OCI-LY7 (cell line): Measurements from ENCODE around the gene PCIF1. TPM values are rescaled to one million over a fixed set of nuclear protein-coding genes. Genes with fewer than 3 reads are reported as not detected.

Source experiments
- BruUV-seq: library from RNA; stranded (reverse); fragments of 400-500 nt; replicated peaks from 2 replicates; lab custom pipeline; 2021; lab: Mats Ljungman, UMichigan
- CTCF ChIA-PET: fragments of 300-600 bp; sonication (Branson Sonifier 250); formaldehyde crosslinking; loops from one replicate; lab custom pipeline; 2022; ENCODE audit warnings: antibody characterized with exemption; ENCODE audit not compliant: unreplicated experiment; lab: Charles Lee
- POLR2A ChIA-PET: fragments of 300-600 bp; sonication (Branson Sonifier 250); formaldehyde crosslinking; loops from one replicate; lab custom pipeline; 2022; ENCODE audit warnings: antibody characterized with exemption; lab: Charles Lee
- DNase-seq: peaks from one replicate; pipeline ENCODE4 v3.0.0-alpha.2; 2015; ENCODE audit warnings: low spot score
- H2AFZ ChIP-seq: fragments of 200-600 bp; sonication (generic), shearing (Covaris generic); 2 replicates; pipeline ENCODE4 v1.6.1; 2014; ENCODE audit warnings: mild to moderate bottlenecking, antibody characterized with exemption, low read length, moderate library complexity
- H3K27ac ChIP-seq: fragments of 200-600 bp; sonication (generic); 2 replicates; pipeline ENCODE4 v1.5.1; 2014; ENCODE audit warnings: mixed run types, low read depth, mild to moderate bottlenecking, moderate library complexity, low read length, inconsistent platforms; ENCODE audit not compliant: poor library complexity, severe bottlenecking
- H3K36me3 ChIP-seq: fragments of 200-600 bp; sonication (generic); 2 replicates; pipeline ENCODE4 v1.6.1; 2014; ENCODE audit warnings: mild to moderate bottlenecking, antibody characterized with exemption, low read length, moderate library complexity, mixed read lengths; ENCODE audit not compliant: insufficient read depth
- H3K4me1 ChIP-seq: fragments of 200-600 bp; sonication (generic); 2 replicates; pipeline ENCODE4 v1.5.1; 2014; ENCODE audit warnings: mild to moderate bottlenecking, low read length; ENCODE audit not compliant: insufficient read depth, poor library complexity, severe bottlenecking
- H3K4me2 ChIP-seq: fragments of 200-600 bp; sonication (generic); 2 replicates; pipeline ENCODE4 v1.6.1; 2014; ENCODE audit warnings: mild to moderate bottlenecking, low read length
- H3K4me3 ChIP-seq: fragments of 200-600 bp; sonication (generic); 2 replicates; pipeline ENCODE4 v1.5.1; 2014; ENCODE audit warnings: mild to moderate bottlenecking, low read depth, low read length; ENCODE audit not compliant: poor library complexity, severe bottlenecking
- H3K79me2 ChIP-seq: fragments of 200-600 bp; sonication (generic); 2 replicates; pipeline ENCODE4 v1.6.1; 2016; ENCODE audit warnings: low read depth, mild to moderate bottlenecking, low read length, moderate library complexity, mixed read lengths; ENCODE audit not compliant: insufficient read depth
- H3K9me2 ChIP-seq: fragments of 200-600 bp; sonication (generic); 2 replicates; pipeline ENCODE4 v1.6.1; 2016; ENCODE audit warnings: mild to moderate bottlenecking, low read length, mixed read lengths; ENCODE audit not compliant: insufficient read depth
- H3K9me3 ChIP-seq: fragments of 200-600 bp; sonication (generic); 2 replicates; pipeline ENCODE4 v1.6.1; 2014; ENCODE audit warnings: mild to moderate bottlenecking, mixed run types, low read length, mixed read lengths
- H4K20me1 ChIP-seq: fragments of 200-600 bp; sonication (generic); 2 replicates; pipeline ENCODE4 v1.6.1; 2014; ENCODE audit warnings: mild to moderate bottlenecking, antibody characterized with exemption, low read length, moderate library complexity, mixed read lengths; ENCODE audit not compliant: insufficient read depth
- EZH2phosphoT487 ChIP-seq: fragments of 200-600 bp; sonication (generic); IDR thresholded peaks from 2 replicates; pipeline ENCODE4 v1.6.1; 2018; ENCODE audit warnings: low read depth, borderline replicate concordance, mild to moderate bottlenecking, mixed run types, antibody characterized with exemption, low read length, moderate library complexity, mixed read lengths
- intact Hi-C: fragments of 100-400 bp; cut with micrococcal nuclease; formaldehyde crosslinking; loops from one replicate; pipeline ENCODE4 v1.10.0; 2022; ENCODE audit not compliant: unreplicated experiment
- total RNA-seq, 2 experiments: library from RNA; depleted of rRNA in 1 of 2; stranded (reverse); fragments of >200 nt in 1 of 2; shearing (Covaris generic) in 1 of 2; gene quantifications; 2 replicates each; pipeline ENCODE4 v1.2.3, GENCODE V29; 2014 to 2022
- TF ChIP-seq, protein P1 (sequence below): fragments of 200-600 bp; sonication (generic); conservative IDR thresholded peaks from 2 replicates; pipeline ENCODE4 v1.5.1; 2014; ENCODE audit warnings: mild to moderate bottlenecking, antibody characterized with exemption, low read length, moderate library complexity, mixed read lengths

PCIF1 gene
- total RNA-seq, 2 experiments from 2014 or later = 21.2 to 40.6 TPM

DNA sequence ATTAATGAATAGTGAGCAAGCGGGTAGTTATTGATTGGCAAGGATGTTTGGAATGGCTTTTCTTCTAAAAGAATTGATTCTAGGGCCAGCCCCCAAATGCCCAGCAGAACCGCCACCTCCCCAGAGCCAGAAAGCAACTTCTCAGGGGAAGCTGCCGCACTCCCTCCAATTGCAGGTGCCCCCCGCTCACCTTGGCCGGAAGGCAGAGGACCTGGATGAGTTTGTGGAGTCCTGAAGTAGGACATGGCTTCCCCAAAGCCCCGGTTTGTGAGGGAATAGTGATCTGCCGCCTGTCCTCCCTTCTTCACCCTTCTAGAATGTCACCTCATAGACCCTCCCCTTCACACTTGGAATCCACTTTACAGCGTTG lies 47.2 kb upstream of the PCIF1 start, which contains the start of gene SPATA25:
SPATA25 (minus strand) TSS at position 277 of the 370 bp plus-strand sequence; CDS start at position 245, 32 bp downstream.
- ChIA-PET POLR2A (no interaction called here), CTCF (no interaction called here)
- H4K20me1 ChIP-seq = no peaks in the 10 kb centered on the region
- no peaks in the 10 kb centered on the region for H3K9me3 ChIP-seq
- no peak within 1 kb of the TSS for H3K27ac ChIP-seq
- no peak within 1 kb of the TSS for H2AFZ ChIP-seq
- peaks cover 24% of the 10 kb centered on the region for H3K36me3 ChIP-seq
- no peak within 1 kb of the TSS for H3K4me2 ChIP-seq
- H3K9me2 ChIP-seq = no peaks in the 10 kb centered on the region
- DNase-seq = no peak
- H3K79me2 ChIP-seq = no peaks in the 10 kb centered on the region
- H3K4me1 ChIP-seq = peaks cover 14% of the 10 kb centered on the region
- intact Hi-C loops = no loop called here
- TF ChIP-seq, protein P1, sequence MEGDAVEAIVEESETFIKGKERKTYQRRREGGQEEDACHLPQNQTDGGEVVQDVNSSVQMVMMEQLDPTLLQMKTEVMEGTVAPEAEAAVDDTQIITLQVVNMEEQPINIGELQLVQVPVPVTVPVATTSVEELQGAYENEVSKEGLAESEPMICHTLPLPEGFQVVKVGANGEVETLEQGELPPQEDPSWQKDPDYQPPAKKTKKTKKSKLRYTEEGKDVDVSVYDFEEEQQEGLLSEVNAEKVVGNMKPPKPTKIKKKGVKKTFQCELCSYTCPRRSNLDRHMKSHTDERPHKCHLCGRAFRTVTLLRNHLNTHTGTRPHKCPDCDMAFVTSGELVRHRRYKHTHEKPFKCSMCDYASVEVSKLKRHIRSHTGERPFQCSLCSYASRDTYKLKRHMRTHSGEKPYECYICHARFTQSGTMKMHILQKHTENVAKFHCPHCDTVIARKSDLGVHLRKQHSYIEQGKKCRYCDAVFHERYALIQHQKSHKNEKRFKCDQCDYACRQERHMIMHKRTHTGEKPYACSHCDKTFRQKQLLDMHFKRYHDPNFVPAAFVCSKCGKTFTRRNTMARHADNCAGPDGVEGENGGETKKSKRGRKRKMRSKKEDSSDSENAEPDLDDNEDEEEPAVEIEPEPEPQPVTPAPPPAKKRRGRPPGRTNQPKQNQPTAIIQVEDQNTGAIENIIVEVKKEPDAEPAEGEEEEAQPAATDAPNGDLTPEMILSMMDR = no peak
- TF ChIP-seq EZH2phosphoT487 = no peak
- H3K4me3 ChIP-seq = no peak within 1 kb of the TSS
- BruUV-seq = no TSS peak

DNA sequence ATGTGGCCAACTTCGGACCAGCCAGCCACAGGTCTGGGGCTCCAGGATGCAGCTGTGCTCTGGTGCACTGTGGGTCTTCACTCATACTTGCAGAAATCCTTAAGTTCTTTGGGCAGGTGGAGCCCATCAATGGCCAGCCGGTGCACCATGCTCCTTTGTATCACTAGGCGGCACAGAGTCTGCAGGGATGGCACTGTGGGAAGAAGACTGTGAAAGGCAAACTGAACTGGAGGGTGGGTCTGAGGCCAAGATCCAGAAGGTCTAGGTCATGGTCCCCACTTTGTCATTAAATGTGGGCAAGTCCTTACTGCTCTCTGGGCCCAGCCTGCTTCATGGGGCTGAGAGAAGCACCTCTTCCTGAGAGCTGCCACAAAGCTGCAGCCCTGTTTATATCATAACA lies 45.8 kb upstream of the PCIF1 start:
- no TSS peak for BruUV-seq
- POLR2A ChIA-PET = interaction anchor here (0.6 kb wide), 1 partner anchor 1249 kb away, joined by 3 read pairs; no protein-coding TSS in a partner anchor

More for the DNA sequence above, 45.8 kb upstream of the PCIF1 start:
- Histone ChIP-seq H4K20me1 (no peaks in the 10 kb centered on the region), H3K27ac (no peak overlapping the region), H3K36me3 (peaks cover 11% of the 10 kb centered on the region), H2AFZ (no peak overlapping the region), H3K4me2 (no peak overlapping the region), H3K9me3 (no peaks in the 10 kb centered on the region), H3K4me3 (no peak overlapping the region), H3K9me2 (no peaks in the 10 kb centered on the region), H3K4me1 (peaks cover 15% of the 10 kb centered on the region), H3K79me2 (no peaks in the 10 kb centered on the region)
- DNase-seq = no peak
- intact Hi-C loops = no loop called here
- TF ChIP-seq, protein P1 = no peak
- no peak for TF ChIP-seq EZH2phosphoT487
- CTCF ChIA-PET = interaction anchor here (0.5 kb wide), 1 partner anchor 27 kb away, joined by 3 read pairs; no protein-coding TSS in a partner anchor
